Sigmoid colon (tissue), 7 donors: ENCODE measurements around the gene DCAF4. TPM values are rescaled to one million over a fixed set of nuclear protein-coding genes. Genes with fewer than 3 reads are reported as not detected.
"Not testable (repeated sequence)": the region's sequence is repeated elsewhere in the genome, so short reads cannot be mapped to it uniquely, and the experiment has no call there.

Source experiments
- DNase-seq: peaks from one replicate; pipeline ENCODE4 v3.0.0-alpha.2; 2019
- H3K27ac ChIP-seq, 4 donors: fragments of 200-600 bp; sonication (generic); one replicate each; pipeline ENCODE4 v1.5.1; 2016 to 2019; ENCODE audit warnings: mild to moderate bottlenecking in 1 of 4
- H3K27me3 ChIP-seq, 3 donors: fragments of 200-600 bp; sonication (generic); one replicate each; pipeline ENCODE4 v1.5.1; 2019; ENCODE audit warnings: mild to moderate bottlenecking in 1 of 3
- H3K36me3 ChIP-seq, 4 donors: fragments of 200-600 bp; sonication (generic); one replicate each; pipeline ENCODE4 v1.5.1; 2016 to 2019
- H3K4me1 ChIP-seq, 4 donors: fragments of 200-600 bp; sonication (generic); one replicate each; pipeline ENCODE4 v1.5.1; 2017 to 2019
- H3K4me3 ChIP-seq, 4 donors: fragments of 200-600 bp; sonication (generic); one replicate each; pipeline ENCODE4 v1.5.1; 2017 to 2019; ENCODE audit warnings: mild to moderate bottlenecking in 2 of 4, moderate library complexity in 1 of 4
- H3K9me3 ChIP-seq, 4 donors: fragments of 200-600 bp in 3 of 4; sonication (generic) in 3 of 4; one replicate each; pipeline versions ENCODE4 v1.5.1 to v1.6.1; 2013 to 2019
- CTCF ChIP-seq, 4 experiments: fragments of 450-650 bp in 3 of 4; fragments of 200-600 bp in 1 of 4; IDR thresholded peaks; one replicate each; pipeline ENCODE4 v1.5.1; 2016 to 2019; ENCODE audit warnings: antibody characterized with exemption in 4 of 4, mild to moderate bottlenecking in 3 of 4, moderate library complexity in 2 of 4
- EP300 ChIP-seq, 4 donors: sonication (generic); formaldehyde crosslinking; IDR thresholded peaks; one replicate each; pipeline ENCODE4 v1.6.1; 2017; ENCODE audit warnings: antibody characterized with exemption in 4 of 4
- POLR2A ChIP-seq, 2 donors: fragments of 450-650 bp; IDR thresholded peaks; one replicate each; pipeline ENCODE4 v1.6.1; 2016; ENCODE audit warnings: antibody characterized with exemption in 2 of 2, mild to moderate bottlenecking in 2 of 2, moderate library complexity in 2 of 2
- POLR2AphosphoS5 ChIP-seq, 4 donors: sonication (generic); formaldehyde crosslinking; IDR thresholded peaks; one replicate each; pipeline ENCODE4 v1.6.1; 2017; ENCODE audit warnings: antibody characterized with exemption in 4 of 4
- WGBS, 2 donors: extraction: QIAGEN DNeasy Blood & Tissue Kit; methylation state at CpG; one replicate each; pipeline ENCODE4 v1.1.7; 2013; 5-methylcytosine and 5-hydroxymethylcytosine counted together
- intact Hi-C: fragments of 100-400 bp; cut with DNase I; formaldehyde crosslinking; loops from one replicate; pipeline ENCODE4 v1.15.1; 2023
- polyA plus RNA-seq, 3 donors: library from polyadenylated mRNA; stranded (reverse); fragments of 200-250 nt; gene quantifications; one replicate each; pipeline ENCODE4 v1.2.3, GENCODE V29; 2013
- total RNA-seq, 4 donors: library from RNA; depleted of rRNA; stranded (reverse); fragments of >200 nt; gene quantifications; one replicate each; pipeline ENCODE4 v1.1.0, GENCODE V29; 2016
- donor health status: healthy with polysubstance abuse.
- donor health status: Bipolar disorder and iron deficiency.
- donor health status: healthy.

DCAF4 gene
- total and polyA plus RNA-seq, 7 donors = 5.8 to 20.9 (median 13.2) TPM

GRCh38 chr14:72946491-72946890 is 20.2 kb downstream of the DCAF4 start:
- TF ChIP-seq CTCF (IDR thresholded peaks at IDR 0.05) = no peak
- TF ChIP-seq POLR2A (IDR thresholded peaks at IDR 0.05) = no peak
- no peak for TF ChIP-seq POLR2AphosphoS5 (IDR thresholded peaks at IDR 0.05)
- TF ChIP-seq EP300 (IDR thresholded peaks at IDR 0.05) = no peak
- H3K27me3 ChIP-seq = no peaks in the 10 kb centered on the region
- intact Hi-C loops = no loop called here
- H3K36me3 ChIP-seq = peaks cover 0 to 39% (median 5%) of the 10 kb centered on the region in 4 donors
- no peaks in the 10 kb centered on the region for H3K4me1 ChIP-seq
- no peak for DNase-seq
- H3K27ac ChIP-seq = no peak overlapping the region
- WGBS, 2 donors = 94 to 97% methylated on average over 8 of the region's 8 CpGs
- H3K4me3 ChIP-seq = no peak overlapping the region
- H3K9me3 ChIP-seq = no peaks in the 10 kb centered on the region

GRCh38 chr14:72947366-72948160 is 21.3 kb downstream of the DCAF4 start:
- DNase-seq = no peak
- H3K27ac ChIP-seq = no peak overlapping the region

GRCh38 chr14:72948481-72949138 is 22.3 kb downstream of the DCAF4 start:
- Histone ChIP-seq H3K4me1 (no peaks in the 10 kb centered on the region), H3K27ac (no peak overlapping the region), H3K9me3 (no peaks in the 10 kb centered on the region), H3K4me3 (no peak overlapping the region), H3K36me3 (peaks cover 0 to 25% (median 0%) of the 10 kb centered on the region in 4 donors), H3K27me3 (no peaks in the 10 kb centered on the region)
- TF ChIP-seq CTCF (IDR thresholded peaks at IDR 0.05) = peak; percentile 27 to 89 (median 70)
- no peak for TF ChIP-seq POLR2A (IDR thresholded peaks at IDR 0.05)
- WGBS, 2 donors = 40 to 42% methylated on average over 5 of the region's 5 CpGs
- no peak for DNase-seq
- intact Hi-C loops = loop anchor here (2.0 kb wide), 1 partner anchor 432 kb away; no protein-coding TSS in a partner anchor

More at GRCh38 chr14:72947366-72948160, 21.3 kb downstream of the DCAF4 start:
- no peaks in the 10 kb centered on the region for H3K9me3 ChIP-seq
- intact Hi-C loops = loop anchor here (2.0 kb wide), 1 partner anchor 431 kb away; no protein-coding TSS in a partner anchor
- no peaks in the 10 kb centered on the region for H3K4me1 ChIP-seq
- no peaks in the 10 kb centered on the region for H3K27me3 ChIP-seq
- peaks cover 0 to 35% (median 0%) of the 10 kb centered on the region in 4 donors for H3K36me3 ChIP-seq
- WGBS, 2 donors = 90 to 92% methylated on average over 9 of the region's 9 CpGs
- H3K4me3 ChIP-seq = no peak overlapping the region
- TF ChIP-seq POLR2A (IDR thresholded peaks at IDR 0.05) (no peak), CTCF (IDR thresholded peaks at IDR 0.05) (no peak), EP300 (IDR thresholded peaks at IDR 0.05) (no peak), POLR2AphosphoS5 (IDR thresholded peaks at IDR 0.05) (no peak)

- H3K4me1 ChIP-seq = no peaks in the 10 kb centered on the region
- TF ChIP-seq CTCF (IDR thresholded peaks at IDR 0.05) (no peak), EP300 (IDR thresholded peaks at IDR 0.05) (no peak)
- H3K27ac ChIP-seq = no peak overlapping the region
- DNase-seq = no peak
- H3K9me3 ChIP-seq = no peaks in the 10 kb centered on the region
- intact Hi-C loops = no loop called here
- WGBS, 2 donors = 85 to 90% methylated on average over 3 of the region's 3 CpGs
- H3K27me3 ChIP-seq = no peaks in the 10 kb centered on the region
- H3K36me3 ChIP-seq = peaks cover 0 to 36% (median 6%) of the 10 kb centered on the region in 4 donors
- H3K4me3 ChIP-seq = no peak overlapping the region
These were observed 25.9 kb downstream of the DCAF4 start for GRCh38 chr14:72952171-72952570.

GRCh38 chr14:72956741-72957140 is 30.5 kb downstream of the DCAF4 start:
- peaks cover 0 to 64% (median 10%) of the 10 kb centered on the region in 4 donors for H3K36me3 ChIP-seq
- 94 to 96% methylated on average over 9 of the region's 9 CpGs for WGBS, 2 donors

More at GRCh38 chr14:72956741-72957140, 30.5 kb downstream of the DCAF4 start:
- H3K9me3 ChIP-seq, H3K27me3 ChIP-seq, H3K4me3 ChIP-seq, H3K27ac ChIP-seq, DNase-seq, intact Hi-C loops, H3K4me1 ChIP-seq: not testable (repeated sequence)
